ENCODE data around the gene SMO. TPM values are rescaled to one million over a fixed set of nuclear protein-coding genes. Genes with fewer than 3 reads are reported as not detected.

SMO gene
- total and polyA plus RNA-seq, 2 experiments from 2014 or later = 13.1 to 61.5 TPM

- peak overlapping the region; percentile 100 for H3K4me3 Mint-ChIP-seq
- no peaks in the 10 kb centered on the region; the same call in 2 of the 3 replicates for H3K9me3 Mint-ChIP-seq
Observed at GRCh38 chr7:129188892-129189660, 643 bp downstream of the SMO start.

More at GRCh38 chr7:129188892-129189660, 643 bp downstream of the SMO start:
- TF ChIP-seq JUNB (IDR thresholded peaks at IDR 0.05; ENCODE audit: unreplicated experiment) (no peak), REST (IDR thresholded peaks at IDR 0.05; ENCODE audit: unreplicated experiment) (no peak), STAT1 (IDR thresholded peaks at IDR 0.05; ENCODE audit: unreplicated experiment) (no peak), POLR2AphosphoS5 (IDR thresholded peaks at IDR 0.05; ENCODE audit: low read depth) (peak; percentile 34; the same call in 1 of the 2 replicates), ZNF462 (CRISPR knock-in tag; IDR thresholded peaks at IDR 0.05) (no peak)
- peaks cover 36% of the 10 kb centered on the region for H3K4me1 Mint-ChIP-seq
- H3K27ac Mint-ChIP-seq = peak overlapping the region; percentile 94
- Histone ChIP-seq H3K79me2 (replicated peaks; ENCODE audit: insufficient read depth) (peaks cover 47% of the 10 kb centered on the region), H3K4me3 (peak overlapping the region; percentile 98), H3K4me1 (ENCODE audit: insufficient read depth) (peaks cover 25% of the 10 kb centered on the region), H4K20me1 (replicated peaks; ENCODE audit: insufficient read depth) (peaks cover 31% of the 10 kb centered on the region), H3K27ac (ENCODE audit: low read depth) (peak overlapping the region; percentile 87; the same call in 1 of the 2 replicates), H3K4me2 (peak overlapping the region; percentile 99), H3K36me3 (ENCODE audit: insufficient read depth) (no peaks in the 10 kb centered on the region), H3K27me3 (ENCODE audit: insufficient read depth) (peaks cover 28% of the 10 kb centered on the region), H3K9me2 (ENCODE audit: insufficient read depth) (no peaks in the 10 kb centered on the region), H2AFZ (peak overlapping the region; percentile 89; the same call in 1 of the 2 replicates), H3F3A (replicated peaks; ENCODE audit: low read depth) (peaks cover 7% of the 10 kb centered on the region; the same call in 1 of the 2 replicates)
- DNase-seq (ENCODE audit: low spot score) = peak; percentile 53
- H3K27me3 Mint-ChIP-seq (ENCODE audit: insufficient read depth, low read depth, poor library complexity) = peaks cover 26% of the 10 kb centered on the region
- ATAC-seq = peak; percentile 36
- peaks cover 16% of the 10 kb centered on the region for H3K36me3 Mint-ChIP-seq (ENCODE audit: low read depth)

All from GM23338 (cell line).